8988T (cell line): ENCODE data around the gene TRUB1.

Experiments
- DNase-seq: peaks from one replicate; pipeline ENCODE4 v3.0.0; 2011

The TRUB1 gene

DNA sequence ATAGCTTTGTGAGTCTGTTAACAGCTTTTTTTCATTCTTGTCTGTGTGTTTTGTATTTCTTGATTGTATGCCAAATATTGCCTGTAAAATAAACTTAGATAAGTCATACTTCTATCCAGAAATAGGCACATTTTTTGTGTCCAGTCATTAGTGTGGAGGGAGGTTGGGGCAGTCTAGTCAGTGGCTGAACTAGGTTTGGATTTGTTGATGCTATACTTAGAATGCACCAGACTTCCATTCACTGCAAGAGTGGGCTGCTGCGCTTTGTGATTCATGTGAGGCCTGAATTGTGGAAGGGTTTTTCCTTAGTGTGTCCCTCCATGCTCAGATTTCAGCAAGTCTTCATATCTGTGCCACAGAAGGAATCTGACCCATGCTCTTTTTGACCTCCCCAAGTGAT is 50.0 kb downstream of the TRUB1 start:
- no peak for DNase-seq

DNA sequence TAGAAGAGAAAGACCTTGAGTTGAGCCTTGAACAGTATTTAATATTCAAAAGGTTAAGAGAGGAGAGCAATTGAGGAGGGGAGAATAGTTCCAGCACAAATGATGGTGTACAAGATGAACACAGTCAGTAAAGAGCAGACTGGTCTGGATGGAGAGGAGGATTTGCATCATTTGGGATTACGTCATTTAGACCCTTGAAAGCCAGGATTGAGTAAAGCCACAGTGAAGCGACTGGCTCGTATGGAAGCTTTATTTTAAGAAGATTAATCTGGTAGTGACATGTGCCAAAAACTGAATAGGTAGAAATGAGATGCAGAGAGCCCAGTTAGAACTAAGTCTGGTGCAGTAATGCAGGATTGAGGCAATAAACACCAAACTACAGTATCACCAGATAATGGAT is 52.6 kb downstream of the TRUB1 start:
- no peak for DNase-seq

DNA sequence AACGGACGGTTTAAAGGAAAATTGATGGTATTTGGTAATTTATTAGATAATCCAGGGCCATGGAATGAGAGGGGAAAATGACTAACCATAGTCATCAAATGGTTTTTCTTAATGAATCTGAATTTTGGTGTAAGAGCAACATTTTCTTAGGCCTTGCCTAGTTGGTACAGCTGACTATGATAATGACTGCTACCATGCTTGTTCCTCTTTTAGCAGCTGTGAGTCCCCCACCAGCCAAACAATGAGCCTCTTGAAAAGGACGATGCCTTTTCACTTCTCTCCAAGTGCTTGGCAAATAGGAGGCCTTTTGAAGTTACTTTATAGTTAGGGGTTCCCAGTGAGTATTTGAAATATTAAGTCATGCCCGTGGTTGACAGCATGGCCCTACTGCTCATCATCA is 53.0 kb downstream of the TRUB1 start:
- DNase-seq = no peak

DNA sequence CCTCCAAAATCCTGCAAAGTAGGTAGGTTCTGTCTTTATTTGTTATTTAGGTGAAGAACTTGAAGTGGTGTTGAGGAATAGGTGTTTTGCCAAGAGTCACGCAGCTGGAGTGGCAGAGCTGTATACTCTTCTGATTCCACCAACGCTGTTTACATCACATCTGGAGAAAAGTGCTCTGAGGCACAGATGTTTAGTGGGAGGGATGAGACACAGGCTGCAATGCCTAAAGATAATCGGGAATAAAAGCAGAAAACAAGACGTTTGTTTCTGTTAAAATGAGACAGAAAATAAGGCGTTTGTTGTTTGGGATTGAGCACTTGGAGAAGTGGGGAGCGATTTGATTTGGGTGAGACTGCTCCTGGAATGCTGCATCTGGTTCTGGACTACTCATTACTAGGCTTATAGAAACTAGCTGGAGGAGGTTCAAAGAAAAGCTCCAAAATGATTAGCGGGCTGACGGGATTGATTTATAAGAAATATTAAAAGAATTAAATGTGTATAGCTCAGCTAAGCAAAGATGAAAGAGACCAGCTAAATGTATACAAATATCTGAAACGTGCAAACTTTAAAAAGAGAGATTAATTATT is 54.3 kb downstream of the TRUB1 start:
- no peak for DNase-seq

DNA sequence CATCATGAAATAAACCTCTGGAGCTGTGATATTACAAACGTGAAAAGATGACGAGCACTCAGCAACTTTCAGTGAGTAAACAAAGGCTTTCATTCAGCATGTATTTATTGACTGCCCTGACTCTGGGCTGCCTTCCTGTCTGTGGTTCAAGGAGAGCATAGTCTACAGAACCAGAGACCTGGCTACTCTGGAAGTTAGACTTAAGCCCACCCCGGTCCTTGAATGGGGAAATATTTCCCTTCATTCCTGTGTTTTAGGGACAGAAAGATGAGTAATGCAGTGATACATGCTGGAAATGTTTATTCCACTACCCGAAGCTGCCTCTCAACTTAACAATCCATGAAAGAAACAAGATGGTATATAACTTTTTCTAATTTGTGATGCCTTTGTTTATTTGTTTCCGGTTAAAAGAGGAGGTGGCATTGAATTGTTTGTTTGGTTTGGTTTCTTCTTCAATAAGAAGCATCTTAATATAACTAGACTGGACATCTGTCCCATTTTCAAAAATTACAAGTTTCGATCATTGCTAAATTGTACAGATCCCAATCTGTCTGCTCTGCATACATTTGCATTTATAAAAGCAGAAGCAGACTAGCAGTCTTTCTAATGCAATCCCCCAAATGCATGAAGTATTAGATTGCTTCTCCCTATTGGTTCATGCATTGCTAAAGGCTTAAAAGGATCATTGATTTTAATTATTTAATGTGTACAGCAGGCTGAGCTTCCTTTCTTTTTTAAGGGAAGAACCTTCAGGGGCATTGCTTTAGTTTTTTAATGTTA is 57.7 kb downstream of the TRUB1 start:
- no peak for DNase-seq

DNA sequence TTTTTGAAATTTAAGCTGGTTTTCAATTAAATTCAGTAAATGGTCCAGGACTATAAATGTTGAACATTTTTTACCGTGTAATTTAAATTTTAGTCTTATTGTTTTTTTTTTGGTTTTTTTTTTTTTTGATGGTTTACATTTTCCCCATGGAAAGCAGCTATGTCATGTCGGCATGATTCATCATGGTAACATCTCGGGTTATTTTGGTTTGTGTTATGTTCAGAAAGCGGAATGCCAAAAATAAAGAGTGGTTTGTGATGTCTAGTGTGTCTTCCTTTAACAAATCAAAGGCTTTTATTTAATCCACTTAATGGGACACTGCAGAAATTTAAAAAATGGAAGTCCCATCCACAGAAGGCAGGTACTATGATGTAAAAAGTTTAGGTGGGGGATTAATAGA is 58.5 kb downstream of the TRUB1 start:
- DNase-seq = no peak

DNA sequence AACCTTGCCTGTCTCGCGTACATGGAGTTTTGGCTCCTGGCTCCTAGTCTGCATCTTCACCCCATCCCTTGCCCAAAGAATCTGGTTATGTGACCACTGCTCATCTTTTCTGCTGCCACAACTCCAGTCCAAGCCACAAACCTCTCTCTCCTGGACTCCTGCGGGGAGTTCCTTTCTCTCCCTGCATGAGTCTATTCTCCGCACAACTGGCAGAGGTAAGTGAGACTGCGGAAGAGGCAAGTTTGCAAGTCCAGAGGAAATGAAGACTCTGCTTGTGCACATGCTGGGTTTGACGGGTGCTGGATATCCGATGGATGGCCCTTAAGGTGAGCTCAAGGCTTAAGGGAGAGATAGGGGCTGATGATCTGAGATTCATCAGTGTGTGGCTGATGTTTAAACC is 61.0 kb downstream of the TRUB1 start:
- DNase-seq = no peak

DNA sequence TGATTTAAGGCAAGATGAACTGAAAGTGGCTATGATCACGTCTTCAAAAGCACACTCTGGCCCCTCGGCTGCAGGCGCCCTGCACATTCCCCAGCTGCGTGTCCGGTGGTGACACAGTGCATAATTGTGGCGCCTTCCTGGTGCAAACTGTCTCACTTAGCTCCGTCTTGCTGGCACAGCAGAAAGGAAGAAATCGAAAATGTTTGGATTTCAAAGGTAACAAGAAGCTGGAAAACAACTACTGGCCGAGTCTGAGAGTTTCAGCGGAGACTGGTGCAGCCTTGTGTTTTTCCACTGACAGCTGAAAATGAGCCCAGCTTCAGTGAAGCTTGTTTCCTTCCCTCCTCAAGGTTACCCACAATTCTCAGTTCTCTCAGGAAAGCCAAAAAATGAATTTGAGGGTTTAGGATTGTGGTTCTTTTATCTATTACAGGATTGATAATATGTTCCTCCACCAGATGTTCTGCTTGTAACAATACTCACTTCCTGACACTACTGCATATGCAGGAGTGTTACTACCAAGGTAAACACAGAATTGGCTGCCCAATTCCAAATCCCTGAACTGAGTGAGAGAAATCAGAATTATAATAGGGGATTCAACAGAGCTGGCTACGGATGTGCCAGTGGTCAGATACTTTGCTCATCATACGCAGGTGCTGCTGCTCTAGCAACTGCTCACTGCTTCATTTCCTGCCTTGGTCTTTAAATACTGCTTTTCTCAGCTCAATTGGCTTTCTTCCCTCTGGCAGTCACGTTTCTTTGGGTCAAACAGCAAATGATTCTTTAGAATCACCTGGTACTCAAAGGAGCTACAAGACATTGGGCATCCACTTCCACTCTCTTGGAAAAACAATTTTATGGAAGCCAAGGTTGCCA is 63.7 kb downstream of the TRUB1 start:
- DNase-seq = no peak

DNA sequence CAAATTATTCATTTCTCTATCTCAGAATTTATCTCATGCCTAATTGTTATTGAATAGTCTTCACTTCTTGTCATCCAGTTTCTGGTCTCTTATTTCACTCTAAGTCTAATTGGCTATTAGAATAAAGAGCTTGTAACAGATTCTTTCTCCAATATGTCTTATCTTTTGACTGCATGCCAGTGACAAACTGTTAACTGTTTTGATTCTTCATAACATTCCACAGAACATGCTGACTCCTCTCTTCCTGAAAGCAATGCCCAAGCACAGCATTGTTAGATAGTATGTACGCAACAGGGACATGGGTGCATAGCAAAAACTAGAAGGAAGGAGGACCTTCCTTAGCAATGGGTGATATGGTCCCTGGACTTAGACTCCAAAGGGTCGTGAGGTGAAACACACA is 65.4 kb downstream of the TRUB1 start:
- no peak for DNase-seq

DNA sequence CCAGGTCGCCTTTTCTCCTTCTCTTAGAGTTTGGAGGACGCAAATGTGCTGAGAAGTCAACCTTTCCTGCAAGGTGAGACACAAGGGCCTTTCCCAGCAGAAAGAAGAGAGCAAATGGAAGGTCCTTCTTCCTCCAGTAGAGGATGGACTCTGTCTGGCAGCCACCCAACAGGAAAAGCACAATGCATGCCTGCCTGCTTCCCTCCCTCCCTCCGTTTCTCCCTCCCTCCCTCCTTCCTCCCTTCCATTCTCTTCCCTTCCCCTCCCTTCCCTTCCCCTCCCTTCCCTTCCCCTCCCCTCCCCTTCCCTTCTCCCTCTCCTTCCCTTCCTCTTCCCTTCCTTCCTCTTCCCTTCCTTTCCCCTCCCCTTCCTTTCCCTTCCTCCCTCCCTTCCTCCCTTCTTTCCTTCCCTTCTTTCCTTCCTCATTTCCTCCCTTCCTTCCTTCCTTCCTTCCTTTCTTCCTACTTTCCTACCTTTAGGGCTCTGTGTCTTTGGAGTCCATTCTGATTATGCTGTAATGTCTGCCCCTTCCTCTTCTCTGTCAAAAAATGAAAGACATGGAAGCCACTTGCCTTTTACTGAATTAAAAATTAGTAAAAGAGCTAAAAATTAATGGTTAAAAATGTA is 66.4 kb downstream of the TRUB1 start:
- no peak for DNase-seq

DNA sequence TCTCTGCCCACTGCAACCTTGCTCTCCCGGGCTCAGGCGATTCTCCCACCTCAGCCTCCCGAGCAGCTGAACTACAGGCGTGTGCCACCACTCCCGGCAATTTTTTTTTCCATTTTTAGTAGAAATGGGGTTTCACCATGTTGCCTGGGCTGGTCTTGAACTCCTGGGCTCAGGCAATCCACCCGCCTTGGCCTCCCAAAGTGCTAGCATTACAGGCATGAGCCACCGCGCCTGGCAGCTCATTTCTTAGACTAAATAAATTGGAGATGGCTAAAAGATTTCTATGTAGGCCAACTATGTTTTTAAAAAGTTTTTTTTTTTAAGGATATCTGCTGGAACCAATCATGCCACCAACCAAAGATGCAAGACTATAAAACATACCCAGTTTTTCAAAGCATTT is 67.8 kb downstream of the TRUB1 start:
- no peak for DNase-seq

DNA sequence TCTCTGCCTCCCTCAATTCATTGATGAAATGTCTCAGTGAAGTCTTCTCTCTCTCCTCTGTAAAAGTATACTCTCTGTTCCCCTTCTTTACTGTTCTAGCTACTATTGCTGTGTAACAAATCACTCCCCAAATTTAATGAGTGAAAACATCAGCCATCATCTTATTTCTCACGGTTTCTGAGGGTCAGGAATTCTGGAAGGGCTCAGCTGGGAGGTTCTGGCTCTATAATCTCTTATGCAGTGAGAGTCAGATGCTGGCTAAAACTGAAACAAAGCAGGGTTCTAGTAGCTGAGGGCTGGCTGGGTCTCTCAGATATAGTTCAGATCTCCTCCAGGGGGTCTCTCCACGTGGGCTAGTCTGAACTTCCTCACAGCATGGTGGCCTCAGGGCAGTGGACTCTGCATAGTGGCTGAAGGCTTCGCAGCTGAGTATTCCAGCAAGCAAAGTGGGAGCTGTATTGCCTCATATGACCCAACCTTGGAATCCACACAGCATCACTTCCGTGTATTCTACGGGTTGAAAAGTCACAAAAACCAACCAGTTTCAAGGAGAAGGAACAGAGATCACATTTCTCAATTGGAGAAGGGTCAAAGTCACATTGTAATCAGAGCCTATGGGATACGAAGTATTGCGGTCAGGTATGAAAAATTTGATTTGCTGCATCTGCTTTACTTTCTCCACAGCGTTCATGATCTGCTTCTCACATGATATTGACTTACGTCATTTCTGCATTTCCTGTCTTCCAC is 80.4 kb downstream of the TRUB1 start:
- no peak for DNase-seq

DNA sequence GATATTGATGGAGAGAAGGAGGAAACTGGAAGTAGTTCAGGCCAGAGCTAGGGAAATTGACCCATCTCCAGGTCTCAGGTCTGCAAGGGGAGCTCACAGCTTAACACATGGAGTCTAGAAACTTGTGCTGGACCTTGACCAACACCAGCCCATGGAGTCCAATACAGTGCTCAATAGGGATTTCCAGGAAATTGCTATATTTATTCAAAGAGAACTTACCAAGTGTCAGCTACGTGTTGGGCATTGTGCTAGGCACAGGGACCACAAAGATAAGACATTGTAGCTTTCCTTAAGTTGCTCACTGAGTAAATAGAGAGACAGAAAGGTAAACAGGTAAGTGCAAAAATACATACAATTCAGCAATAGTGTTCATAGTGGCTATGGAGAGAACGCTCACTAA is 82.5 kb downstream of the TRUB1 start:
- no peak for DNase-seq

DNA sequence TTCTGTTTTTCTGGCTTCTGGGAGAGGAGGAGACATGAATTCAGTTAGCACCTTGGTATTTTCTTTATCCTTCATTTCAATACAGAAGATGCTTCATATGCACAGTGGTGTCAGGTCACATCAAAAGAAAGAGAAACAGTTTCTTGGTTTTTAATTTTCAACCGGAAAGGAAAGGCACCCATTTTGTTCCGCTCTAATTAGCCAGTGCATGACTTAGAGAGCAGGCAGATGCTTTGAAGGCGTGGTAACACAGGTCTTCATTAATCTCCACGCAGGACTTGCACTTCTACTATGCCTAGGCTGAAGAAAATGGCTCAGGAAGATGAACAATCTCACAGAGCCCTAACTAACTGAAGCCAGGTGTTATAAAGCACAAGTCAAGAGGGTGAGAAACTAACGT is 84.7 kb downstream of the TRUB1 start:
- DNase-seq = no peak

DNA sequence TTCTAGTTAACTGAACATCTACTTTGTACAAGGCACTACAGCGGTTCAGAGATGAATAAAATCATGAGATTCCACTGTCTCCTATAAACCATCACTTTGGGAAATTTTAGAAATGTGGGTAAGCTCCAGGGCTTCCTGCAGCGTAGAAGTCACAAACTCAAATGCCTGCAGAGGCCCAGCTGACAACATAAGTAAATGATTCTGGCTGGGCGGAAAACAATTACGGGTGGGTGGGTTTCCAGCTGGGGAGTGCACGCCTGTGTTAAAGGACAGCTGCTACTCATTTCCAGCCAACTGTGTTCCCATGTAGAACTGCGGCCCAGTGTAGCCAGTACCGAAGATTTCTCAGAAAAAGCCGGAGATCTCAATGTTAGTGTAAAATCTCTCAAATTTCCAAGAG is 85.7 kb downstream of the TRUB1 start:
- DNase-seq = no peak

DNA sequence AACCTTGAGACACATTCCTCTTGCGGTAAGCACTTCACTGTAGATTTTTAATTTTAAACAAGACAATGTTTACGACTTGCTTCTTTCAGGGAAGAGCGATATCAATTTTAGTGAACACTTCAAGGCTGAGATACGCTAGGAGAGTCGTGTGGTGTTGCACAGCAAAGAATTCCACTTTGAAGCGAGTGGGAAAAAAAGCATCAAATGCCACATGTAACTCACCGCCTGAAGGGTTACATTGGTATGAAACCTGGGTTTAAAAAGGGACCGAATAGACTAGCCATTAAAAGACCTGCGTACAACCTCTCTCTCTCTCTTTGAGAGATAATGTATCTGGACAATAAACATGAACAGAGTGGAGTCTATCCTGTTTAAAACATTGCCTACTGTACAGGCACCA is 86.4 kb downstream of the TRUB1 start:
- no peak for DNase-seq

DNA sequence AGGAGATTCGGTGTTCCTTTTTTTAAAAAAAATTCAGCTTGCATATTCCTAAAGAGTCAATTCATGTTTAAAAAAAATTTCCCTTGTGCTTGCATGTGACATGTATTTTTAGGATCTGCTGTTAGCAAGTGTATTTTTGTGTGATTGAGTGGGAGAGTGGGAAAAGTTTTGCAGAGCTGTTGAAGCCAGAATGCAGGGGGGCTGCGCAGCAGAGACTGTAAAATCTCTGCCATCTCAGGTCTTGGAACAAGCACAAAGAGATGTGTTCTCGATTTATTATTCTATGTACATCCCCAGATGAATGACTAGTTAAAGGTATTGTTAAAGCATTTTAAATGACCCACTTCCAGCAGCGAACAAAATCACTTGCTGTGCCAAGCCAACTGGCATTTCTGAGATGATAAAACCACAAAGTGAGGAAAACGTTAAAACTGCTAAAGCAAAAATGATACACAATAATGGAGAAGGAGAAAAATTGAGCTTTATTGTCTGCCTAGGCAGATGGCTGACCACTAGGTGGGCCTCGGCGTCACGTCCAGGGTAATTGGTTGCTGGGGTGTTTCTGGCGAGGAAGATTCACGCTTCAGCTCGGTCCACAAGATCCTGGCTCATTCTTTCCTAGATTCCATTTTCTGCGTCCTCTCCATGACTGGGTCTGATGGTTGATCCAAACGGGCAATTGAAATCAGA is 88.2 kb downstream of the TRUB1 start:
- no peak for DNase-seq

DNA sequence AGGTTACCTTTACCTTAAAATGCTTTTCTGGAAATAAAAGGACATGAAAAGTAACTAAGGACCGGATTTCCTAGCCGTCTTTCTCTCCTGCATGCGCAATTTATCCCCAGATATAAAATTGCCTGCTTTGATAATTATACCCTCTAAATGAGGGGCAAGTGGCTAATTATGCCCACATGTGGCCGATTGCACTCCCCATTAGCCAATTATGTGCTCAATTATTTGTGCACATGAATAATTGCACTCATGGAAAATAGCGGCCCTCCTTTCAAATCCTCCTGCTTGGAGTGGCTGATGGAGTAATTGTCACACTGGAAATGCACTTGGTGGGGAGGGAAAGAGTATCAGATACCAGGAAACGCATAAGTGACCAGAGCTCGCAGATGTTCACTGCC is 88.7 kb downstream of the TRUB1 start:
- no peak for DNase-seq
